ENCODE results near the gene FADS6.
"Not testable (repeated sequence)": the region's sequence is repeated elsewhere in the genome, so short reads cannot be mapped to it uniquely, and the experiment has no call there.

FADS6 gene

GRCh38 chr17:74888469-74888868, 5.0 kb downstream of the FADS6 start:
- no peak for DNase-seq (ENCODE audit: low read depth)

- DNase-seq (ENCODE audit: low read depth) = no peak
Measured at GRCh38 chr17:74883241-74883745, 10.1 kb downstream of the FADS6 start.

- DNase-seq (ENCODE audit: low read depth) = no peak
Measured at GRCh38 chr17:74882517-74883240, 10.8 kb downstream of the FADS6 start.

- DNase-seq (ENCODE audit: low read depth) = no peak
Measured at GRCh38 chr17:74881073-74881472, 12.4 kb downstream of the FADS6 start.

GRCh38 chr17:74879308-74879707, 14.1 kb downstream of the FADS6 start:
- DNase-seq (ENCODE audit: low read depth) = no peak

- no peak for DNase-seq (ENCODE audit: low read depth)
Measured at GRCh38 chr17:74878658-74879057, 14.8 kb downstream of the FADS6 start.

GRCh38 chr17:74877592-74878548, 15.6 kb downstream of the FADS6 start:
- no peak for DNase-seq (ENCODE audit: low read depth)

- no peak for DNase-seq (ENCODE audit: low read depth)
Measured at GRCh38 chr17:74875977-74876593, 17.3 kb downstream of the FADS6 start.

- no peak for DNase-seq (ENCODE audit: low read depth)
Measured at GRCh38 chr17:74875155-74875976, 18.1 kb downstream of the FADS6 start.

GRCh38 chr17:74874615-74875037, 18.8 kb downstream of the FADS6 start:
- no peak for DNase-seq (ENCODE audit: low read depth)

- DNase-seq (ENCODE audit: low read depth) = peak; percentile 57
Measured at GRCh38 chr17:74873874-74874614, 19.4 kb downstream of the FADS6 start.

- peak; percentile 100 for DNase-seq (ENCODE audit: low read depth)
Measured at GRCh38 chr17:74873037-74873873, 20.2 kb downstream of the FADS6 start.

GRCh38 chr17:74872313-74873036, 21.0 kb downstream of the FADS6 start, which contains the start of gene FDXR:
FDXR (minus strand) TSS chr17:74872994; CDS start chr17:74872944, 50 bp downstream.
- DNase-seq (ENCODE audit: low read depth) = no peak

- no peak for DNase-seq (ENCODE audit: low read depth)
Measured at GRCh38 chr17:74871356-74872076, 21.9 kb downstream of the FADS6 start.

GRCh38 chr17:74870512-74870911, 22.9 kb downstream of the FADS6 start:
- DNase-seq (ENCODE audit: low read depth) = peak; percentile 72

GRCh38 chr17:74870028-74870427, 23.4 kb downstream of the FADS6 start:
- DNase-seq (ENCODE audit: low read depth) = not testable (repeated sequence)

- no peak for DNase-seq (ENCODE audit: low read depth)
Measured at GRCh38 chr17:74868908-74869255, 24.6 kb downstream of the FADS6 start.

- no peak for DNase-seq (ENCODE audit: low read depth)
Measured at GRCh38 chr17:74868251-74868907, 25.1 kb downstream of the FADS6 start.

All from ELR (cell line).